ENCODE data around the gene DOCK10.
"Not testable (repeated sequence)": the region's sequence is repeated elsewhere in the genome, so short reads cannot be mapped to it uniquely, and the experiment has no call there.

DOCK10 gene

DNA sequence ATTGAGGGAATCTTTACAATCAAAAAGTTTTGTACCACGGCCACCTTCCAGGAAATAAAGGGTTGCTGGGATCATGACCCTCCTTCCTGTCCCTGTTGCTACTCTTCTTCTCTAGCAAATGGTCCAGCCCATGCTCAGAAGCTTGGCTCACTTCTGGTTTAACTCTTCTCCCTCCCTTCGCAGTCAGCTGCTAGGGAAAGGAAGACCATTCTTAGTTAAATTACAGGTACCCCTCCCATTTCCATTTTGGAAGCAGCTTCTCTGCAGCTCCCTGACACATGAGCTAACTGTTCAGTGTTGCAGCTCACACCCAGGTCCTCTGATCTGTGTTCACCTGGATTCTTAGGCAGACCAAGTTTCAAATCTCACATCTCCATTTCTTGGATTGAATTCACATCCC, 100.3 kb downstream of the DOCK10 start:
- no peak for DNase-seq

DNA sequence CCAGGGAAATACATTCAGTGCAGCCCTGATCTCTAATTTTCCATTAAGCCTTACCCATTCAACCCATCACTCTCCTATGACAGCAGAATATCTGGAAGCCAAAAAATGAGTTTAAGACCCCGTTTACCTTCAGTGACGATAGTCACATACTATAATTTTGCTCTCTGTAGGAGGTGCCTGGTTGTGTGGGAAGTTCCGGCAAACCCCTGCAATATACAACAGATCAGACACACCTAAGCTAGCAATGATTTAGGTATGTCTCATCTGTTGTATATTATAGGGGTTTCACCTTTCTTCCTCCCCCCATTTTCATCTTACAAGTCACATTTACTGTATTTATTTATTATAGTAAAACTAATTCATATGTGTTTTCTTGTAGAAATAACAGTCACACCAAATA, 101.7 kb downstream of the DOCK10 start:
- DNase-seq, result no peak

DNA sequence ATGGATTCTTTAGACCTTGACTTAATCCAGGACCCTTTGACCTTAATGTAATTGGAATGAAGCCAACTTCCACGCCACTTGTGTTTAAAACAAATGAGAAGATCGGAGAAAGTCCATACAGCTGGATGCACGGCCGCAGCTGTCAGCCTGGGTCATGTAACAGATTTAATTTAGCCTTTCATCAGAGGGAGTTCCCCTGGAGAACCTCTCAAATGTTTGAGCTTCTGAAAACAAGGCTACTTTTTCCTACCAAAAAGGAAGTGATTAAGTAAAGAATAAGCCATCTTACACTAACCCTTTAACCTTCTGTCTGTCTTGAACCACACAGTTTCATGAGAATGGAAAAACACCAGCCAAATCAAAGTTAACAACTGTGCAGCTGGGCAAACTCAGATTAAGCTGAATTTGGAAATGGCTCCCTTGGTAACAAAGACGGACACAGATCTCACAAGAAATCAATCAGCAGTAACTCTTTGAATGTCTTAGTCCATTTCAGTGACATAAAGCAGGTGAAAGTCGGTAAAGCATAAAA, 103.6 kb downstream of the DOCK10 start:
- DNase-seq, result peak; percentile 49

DNA sequence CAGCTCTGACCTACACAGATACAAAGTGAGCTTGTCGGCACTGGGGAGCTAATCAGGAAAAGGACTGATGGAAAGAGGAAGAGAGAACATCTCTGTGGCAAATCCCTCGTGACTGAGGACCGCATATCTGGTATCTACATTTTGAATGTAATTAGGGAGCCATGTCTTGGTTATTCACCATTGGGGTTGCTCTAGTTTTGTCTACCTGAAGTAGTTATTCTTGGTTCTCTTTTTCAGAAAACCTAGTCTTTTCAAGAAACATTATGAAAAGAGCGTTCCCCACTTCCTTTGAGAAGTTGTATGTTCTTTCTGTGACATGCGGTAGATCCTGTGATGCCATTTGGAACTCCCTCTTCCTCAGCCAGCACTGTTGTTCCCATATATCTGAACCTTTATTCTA, 104.4 kb downstream of the DOCK10 start:
- DNase-seq, result no peak

DNA sequence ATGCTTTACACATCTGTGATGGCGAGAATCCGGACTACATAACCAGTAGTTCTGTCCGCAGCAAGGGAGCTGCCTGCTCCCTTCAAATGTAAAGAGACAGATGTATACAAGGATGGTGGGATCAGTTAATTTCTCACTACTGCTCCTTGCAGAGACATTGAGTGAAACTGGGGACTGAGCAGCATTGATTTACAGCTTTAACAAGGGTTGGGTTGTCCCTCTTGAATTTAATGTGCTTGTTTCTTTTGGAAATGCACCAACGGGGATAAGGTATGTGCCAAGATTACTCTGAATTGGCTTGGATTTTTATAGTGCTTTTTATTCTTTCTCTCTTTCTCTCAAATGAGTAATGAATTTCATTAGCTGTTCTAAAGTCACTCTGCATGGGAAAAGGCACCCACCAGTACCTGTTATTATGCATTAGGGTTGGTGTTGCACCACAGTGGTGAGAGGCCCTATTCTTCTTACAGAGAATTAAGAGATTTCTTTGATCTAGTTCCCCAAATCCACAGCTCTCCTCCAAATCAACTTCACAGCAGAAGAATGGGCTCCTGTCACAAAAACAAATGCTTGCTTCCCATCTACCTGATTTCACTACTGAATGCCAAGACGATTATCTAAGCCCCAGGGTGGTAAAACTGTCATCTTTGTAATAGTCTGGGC, 107.6 kb downstream of the DOCK10 start:
- no peak for DNase-seq

DNA sequence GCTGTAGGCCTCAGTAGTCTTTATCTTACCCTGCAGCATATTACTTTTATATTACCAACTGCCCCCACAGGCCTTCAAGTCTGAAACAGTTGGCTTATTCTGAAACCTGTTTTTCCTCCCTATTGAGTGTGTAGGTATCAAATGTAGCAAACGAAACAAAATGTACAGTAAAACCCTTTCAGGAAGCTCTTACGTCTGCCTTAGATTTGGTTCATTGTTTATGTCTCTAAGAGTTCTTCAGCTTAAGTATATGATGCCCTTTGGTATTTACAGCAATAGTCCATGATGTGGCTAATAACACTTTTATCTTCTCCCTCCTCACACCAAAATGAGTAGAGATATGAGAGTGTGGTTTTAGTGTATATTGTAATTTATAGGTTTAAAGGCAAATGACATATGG, 108.8 kb downstream of the DOCK10 start:
- no peak for DNase-seq

DNA sequence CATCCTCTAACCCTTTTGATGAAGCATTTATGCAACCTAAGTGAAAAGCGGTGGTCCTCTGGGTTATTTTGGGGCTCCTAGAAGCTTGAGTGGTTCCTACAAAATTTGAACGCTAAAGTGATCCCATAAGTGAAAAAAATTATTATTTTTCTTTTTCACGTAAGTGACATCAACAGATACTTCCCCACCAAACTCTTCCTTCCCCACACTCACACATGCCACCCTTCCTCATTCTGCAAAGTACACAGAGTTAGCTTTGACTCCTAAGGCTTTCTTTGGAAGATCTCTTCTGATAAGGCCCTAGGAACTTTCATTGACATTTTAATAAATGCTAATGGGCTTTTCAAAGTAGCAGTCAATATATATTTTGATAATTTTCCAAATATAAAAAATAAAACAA, 109.7 kb downstream of the DOCK10 start:
- no peak for DNase-seq

DNA sequence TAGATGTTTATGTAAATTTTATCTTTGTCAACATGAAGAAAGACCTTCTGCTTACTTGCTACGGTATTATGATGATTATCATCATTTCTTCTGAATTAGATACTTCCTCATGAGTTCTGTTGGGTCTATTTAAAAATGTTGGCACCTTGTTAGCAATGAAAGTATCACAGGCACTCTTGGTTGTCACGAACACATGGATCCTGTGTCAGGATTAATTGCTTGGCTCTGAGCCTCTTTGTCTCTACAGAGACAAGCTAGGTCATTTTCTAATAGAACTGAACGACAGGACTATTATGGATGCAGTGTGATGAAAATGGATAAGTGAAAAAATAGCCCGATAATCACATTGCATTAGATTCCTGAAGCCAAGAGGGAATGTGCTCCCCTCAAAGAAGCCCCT, 110.3 kb downstream of the DOCK10 start:
- no peak for DNase-seq

DNA sequence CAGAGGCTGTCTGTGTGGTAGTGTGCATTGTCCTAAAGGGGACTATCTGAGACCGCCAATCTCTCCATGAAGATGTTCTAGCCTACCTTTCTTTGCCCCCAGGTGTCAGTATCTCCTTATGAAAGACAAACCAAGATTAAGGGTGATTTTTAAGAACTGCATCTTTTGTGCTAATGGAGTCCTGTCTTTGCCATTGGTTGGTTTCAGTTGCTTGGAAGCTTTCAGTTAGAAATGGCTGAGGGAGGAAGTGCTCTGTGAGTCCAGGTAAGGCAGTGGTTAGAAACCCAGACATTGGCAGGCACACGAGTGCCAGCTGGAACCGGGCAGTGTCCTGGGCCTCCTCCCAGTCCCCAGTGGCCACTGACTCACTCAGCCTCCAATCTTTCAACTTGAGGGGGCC, 111.3 kb downstream of the DOCK10 start:
- DNase-seq, result no peak

DNA sequence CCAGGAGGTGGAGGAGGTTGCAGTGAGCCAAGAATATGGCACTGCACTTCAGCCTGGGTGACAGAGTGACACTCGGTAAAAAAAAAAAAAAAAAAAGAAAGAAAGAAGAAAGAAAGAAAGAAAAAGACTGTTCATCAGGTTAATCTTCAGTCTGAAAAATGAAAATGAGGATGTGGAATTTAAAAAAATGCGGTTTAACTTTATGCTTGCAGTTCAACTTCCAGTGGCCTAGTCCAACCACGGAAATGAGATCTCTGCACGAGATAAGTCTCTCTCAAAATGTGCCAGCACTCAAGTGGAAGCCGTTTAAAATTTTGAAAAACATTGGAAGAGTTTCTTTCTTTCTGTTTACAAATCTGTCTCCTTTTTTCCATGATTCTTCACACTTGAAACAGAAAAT, 112.1 kb downstream of the DOCK10 start:
- no peak for DNase-seq

DNA sequence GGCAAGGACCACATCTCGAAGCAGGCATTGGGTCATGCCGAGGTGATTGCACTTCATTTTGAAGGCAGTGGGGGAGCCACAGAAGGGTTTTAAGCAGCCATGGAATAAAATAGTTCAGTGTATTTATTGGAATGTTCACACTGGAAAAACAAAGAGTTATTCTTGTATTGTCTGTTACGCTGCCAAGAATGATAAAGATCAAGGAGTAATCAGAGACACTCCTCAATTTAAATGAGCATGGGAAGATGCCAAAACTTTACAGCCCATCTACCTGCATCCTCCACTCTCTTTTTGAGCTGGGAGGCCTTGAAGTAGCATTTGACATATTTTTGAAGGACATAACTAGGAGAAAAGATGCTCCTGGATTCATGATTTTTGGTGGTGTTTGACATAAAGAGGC, 112.8 kb downstream of the DOCK10 start:
- no peak for DNase-seq

DNA sequence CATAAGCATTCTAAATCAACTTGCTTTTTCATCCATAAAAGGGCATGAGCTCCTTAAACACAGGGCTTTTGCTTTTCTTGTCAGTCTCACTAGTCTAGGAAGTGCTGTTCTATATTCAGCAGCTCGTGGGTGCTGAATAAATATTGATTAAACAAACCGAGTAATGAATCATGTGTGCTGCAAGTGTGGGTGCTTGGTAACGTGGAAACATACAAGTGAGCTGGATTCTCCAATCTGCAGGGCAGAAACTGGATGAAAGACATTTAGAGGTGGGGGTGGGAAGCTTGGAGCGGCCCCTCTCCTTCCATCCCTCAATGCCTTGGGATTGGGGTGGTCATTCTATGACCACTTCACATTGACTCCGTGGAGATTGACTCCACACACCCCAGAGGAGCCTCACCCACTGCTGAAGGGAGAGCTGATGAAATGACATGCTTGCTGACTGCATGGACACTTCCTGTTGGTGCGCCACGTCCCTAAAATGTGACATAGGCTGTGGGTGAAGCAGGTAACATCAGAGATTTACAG, 114.6 kb downstream of the DOCK10 start:
- DNase-seq, result no peak

DNA sequence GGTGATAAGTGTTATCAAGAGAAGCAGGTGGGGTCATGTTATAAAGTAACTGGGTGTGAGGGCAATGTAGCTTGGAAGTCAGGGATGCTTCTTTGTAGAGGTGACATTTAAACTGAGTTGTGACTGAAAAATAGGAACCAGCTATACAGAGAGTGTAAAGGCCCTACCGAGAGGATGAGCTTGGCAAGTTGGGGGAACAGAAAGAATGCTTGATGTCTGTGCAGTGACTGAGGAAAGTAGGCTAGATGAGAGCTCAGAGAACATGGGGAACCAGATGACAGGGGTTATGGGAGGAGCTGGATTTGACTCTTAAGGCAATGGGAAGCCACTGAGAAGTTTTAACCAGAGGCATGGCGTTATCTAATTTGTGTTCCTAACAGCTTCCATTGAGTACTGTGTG, 115.3 kb downstream of the DOCK10 start:
- no peak for DNase-seq

DNA sequence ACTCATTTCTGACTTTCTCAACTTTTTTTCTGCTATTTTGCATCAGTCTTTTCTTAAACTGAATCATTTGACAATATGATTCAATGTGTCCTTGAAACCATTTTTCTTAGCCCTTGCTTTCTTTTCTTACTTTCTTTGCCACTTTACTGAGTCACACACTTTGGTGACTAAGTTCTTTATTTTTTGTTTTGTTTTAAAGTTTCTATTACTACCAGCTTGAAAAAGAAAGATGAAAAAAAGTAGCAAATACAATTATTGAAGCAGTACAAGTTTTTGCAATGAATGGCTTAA, 116.5 kb downstream of the DOCK10 start:
- DNase-seq, result no peak

DNA sequence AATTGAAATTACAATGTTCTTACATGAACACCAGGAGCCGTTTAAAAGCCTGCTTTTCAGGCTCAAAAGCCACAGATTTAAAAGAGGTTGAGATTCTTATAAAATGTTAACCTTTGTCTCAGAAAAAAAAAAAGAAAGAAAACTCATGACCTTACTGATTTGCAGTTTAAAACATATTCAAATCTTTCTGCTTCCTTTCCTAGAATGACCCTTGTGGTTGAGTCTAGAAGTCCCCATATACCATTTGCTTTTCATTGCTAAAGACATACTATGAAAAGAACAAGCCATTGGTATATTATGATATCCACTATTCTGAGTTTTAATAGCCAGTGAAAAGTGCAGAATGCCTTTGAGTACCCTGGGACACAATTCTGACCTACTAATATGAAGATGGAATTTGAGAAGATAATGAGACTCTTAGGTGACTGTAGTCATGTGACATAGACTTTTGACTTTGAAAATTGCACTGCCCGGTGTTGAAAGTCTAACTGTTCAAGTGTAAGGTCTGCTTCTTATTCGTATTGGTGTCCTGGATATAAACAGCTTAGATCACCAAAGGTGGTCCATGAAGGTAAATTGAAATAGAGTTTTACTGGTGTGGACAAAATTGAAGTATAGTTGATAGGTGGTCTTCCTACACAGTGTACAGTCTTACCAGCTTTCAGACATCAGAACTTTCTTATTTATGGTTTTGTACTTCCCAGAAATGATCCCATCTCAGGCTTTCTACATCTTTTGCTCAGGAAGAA, 117.0 kb downstream of the DOCK10 start:
- no peak for DNase-seq

DNA sequence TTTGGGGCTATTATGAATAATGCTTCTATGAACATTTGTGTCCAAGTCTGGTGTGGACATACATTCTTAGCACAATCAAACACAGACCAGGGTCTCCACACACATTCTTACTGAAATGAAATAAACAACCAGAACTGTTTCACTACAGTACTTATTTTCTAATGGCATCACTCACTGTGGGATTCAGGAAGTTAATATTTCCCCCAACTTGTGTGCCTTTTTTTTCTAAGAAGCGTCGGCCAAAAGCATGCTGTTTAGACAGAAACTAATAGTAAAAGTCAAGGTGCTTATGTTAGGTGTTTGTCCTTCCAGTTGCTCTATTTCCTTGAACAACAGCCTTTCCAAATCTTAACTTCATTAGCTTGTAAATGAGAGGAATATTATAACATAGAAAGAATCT, 117.6 kb downstream of the DOCK10 start:
- DNase-seq, result no peak

DNA sequence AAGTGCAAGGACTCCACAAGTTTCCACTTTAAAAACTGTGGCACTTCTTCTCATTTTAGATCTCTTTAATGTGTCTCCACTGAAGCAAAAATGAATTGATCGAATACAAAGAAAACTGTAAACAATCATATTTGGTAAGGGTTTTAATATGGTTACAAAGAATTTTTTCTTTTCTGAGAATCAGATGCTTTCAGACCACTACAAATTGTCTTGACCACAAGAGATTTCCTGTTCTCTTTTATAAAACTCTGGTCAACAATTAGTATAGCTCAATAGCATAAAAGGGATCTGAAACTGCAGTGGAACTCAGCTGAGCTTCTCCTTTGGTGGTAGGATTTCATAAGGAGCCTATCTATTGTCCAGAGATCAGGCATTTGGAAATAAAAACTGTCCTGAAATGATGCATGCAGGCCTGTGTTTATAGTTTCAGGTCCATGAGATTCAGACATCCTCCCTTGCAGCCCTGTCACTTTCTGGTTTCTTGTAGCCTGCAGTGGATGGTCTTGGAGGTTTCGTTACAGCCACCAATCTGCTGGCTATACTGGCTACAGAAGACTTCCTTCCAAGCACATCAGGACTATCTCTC, 120.0 kb downstream of the DOCK10 start:
- no peak for DNase-seq

DNA sequence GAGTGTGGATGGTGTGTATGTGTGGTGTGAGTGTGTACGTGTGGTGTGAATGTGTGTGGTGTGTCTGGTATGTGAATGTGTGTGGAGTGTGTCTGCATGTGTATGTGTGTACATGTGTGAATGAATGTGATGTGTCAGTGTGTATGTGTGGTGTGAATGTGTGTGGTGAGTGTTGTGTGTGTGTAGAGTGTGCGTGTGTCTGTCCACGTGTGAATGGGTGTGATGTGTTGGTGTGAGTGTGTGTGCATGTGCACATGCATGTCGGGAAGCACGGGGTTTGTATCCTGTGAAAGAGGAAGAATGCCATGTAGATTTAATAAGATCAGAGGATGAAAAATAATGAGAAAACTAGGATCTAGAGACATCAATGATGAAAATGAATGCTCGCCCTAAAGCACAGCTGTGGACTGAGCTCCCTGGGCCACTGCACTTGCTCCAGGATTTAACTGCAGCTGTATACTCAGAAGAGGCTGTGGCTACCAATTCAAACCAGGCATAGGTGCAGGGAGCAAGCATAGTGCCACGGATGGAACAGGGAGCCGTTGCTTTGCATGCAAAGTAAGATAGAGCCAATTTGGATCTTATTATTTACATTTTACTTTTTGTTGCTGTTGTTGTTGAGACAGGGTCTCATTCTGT, 122.7 kb downstream of the DOCK10 start:
- DNase-seq, result no peak

DNA sequence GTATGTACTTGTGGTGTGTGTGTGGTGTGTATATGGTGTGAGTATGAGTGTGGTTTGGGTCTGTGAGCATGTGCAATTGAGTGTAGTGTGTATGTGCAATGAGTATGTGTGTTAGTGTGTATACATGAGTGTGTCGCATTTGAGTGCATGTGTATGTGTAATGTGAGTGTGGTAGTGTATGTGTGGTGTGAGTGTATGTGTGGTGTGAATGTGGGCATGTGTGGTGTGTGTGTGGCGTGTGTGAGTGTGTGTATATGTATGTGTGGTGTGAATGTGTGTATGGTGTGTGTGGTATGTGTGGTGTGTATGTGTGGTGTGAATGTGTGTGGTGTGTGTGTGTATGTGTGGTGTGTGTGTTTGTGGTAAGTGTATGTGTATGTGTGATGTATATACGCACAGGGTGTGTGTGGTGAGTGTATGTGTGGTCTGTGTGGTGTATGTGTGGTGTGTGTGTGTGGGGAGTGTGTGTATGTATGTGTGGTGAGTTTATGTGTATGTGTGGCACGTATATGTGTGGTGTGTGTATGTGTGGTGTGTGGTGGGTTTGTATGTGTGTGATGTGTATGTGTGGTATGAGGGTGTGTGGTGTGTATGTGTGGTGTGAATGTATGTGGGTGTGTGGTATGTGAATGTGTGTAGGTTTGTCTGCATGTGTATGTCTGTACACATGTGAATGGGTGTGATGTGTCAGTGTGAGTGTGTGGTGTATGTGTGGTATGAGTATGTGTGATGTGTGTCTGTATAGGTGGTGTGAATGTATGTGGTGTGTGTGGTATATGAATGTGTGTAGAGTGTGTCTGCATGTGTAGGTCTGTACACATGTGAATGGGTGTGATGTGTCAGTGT, 123.4 kb downstream of the DOCK10 start:
- DNase-seq, result no peak

DNA sequence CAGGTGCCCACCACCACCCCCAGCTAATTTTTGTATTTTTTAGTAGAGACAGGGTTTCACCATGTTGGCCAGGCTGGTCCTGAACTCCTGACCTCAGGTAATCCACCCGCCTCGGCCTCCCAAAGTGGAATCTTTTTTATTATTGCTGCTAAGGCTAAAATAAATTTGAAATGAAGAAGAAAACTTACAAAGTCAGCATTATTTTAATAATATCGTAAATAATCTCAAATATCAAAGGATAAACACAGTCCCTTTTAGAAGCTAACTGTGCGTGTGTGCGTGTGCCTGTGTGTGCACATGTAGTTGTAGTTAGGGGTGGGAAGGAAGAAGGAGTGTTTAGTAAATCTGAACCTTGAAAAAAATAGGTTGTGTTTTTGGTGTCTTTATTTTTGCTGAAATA, 125.0 kb downstream of the DOCK10 start:
- DNase-seq, result not testable (repeated sequence)

DNA sequence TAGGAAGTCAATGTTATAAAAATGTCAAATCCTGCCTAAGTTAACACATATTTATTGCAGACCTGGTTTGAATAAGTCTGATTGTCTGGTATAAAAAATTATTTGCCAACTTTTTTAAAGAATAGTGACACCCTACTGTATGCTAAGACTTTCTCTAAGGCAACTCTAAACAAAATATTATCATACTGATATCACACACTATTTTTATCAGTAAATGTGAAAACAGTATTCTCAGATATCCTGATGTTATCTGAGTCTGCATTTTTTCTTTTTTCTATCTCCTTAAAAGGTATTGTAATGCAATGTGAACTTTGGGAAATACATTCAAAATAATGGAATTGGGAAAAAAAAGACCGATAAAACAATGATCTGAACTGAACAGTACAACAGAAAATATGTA, 127.1 kb downstream of the DOCK10 start:
- no peak for DNase-seq

DNA sequence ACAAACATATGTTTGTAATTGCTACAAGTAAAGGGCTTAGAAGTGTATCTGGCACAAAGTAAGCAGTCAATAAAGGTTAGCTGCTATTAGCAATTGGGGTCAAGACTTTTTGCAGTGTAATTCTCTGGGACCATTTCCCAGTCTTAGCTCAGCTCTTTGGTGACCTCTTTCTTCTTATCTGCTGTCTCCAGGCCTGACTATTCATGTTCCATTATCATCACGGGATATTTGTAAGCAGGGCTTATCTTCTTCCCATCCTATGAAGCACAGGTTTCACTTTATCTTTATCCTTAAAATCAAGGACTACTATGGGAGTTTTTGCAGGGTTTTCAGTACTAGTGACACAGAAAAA, 131.7 kb downstream of the DOCK10 start:
- DNase-seq, result no peak
